ENCODE results near the gene SLC9A8.

DNA sequence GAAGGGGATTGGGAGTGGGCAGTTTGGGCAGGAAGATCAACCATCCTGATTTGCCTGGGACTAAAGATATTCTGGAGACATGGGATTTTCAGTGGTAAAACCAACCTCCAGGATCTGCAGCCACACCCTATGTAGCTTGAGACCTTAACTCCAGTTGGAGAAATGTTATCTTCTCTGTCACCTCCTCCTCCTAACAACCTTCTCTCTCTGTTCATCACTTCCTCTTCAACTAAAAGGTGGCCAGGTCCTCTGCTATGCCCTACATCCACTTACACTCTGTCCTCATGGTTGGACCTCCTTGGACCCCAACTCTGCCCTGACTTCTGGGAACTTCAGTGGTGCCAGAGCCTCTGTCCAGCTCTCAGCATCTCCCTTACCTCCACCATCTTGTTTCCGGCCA, 42.0 kb upstream of the SLC9A8 start:
- TF ChIP-seq, protein P1, sequence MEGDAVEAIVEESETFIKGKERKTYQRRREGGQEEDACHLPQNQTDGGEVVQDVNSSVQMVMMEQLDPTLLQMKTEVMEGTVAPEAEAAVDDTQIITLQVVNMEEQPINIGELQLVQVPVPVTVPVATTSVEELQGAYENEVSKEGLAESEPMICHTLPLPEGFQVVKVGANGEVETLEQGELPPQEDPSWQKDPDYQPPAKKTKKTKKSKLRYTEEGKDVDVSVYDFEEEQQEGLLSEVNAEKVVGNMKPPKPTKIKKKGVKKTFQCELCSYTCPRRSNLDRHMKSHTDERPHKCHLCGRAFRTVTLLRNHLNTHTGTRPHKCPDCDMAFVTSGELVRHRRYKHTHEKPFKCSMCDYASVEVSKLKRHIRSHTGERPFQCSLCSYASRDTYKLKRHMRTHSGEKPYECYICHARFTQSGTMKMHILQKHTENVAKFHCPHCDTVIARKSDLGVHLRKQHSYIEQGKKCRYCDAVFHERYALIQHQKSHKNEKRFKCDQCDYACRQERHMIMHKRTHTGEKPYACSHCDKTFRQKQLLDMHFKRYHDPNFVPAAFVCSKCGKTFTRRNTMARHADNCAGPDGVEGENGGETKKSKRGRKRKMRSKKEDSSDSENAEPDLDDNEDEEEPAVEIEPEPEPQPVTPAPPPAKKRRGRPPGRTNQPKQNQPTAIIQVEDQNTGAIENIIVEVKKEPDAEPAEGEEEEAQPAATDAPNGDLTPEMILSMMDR (IDR thresholded peaks at IDR 0.05): no peak
- TF ChIP-seq POLR2A (IDR thresholded peaks at IDR 0.05): no peak

Measured in adrenal gland (tissue), 5 donors.